Breast epithelium (tissue), 4 donors: ENCODE results near the gene LGALS8. TPM values are rescaled to one million over a fixed set of nuclear protein-coding genes. Genes with fewer than 3 reads are reported as not detected.

Experiments used
- DNase-seq, 2 donors: peaks; one replicate each; pipeline ENCODE4 v3.0.0-alpha.2; 2019; ENCODE audit warnings: low spot score in 2 of 2
- H3K27ac ChIP-seq, 2 donors: fragments of 200-600 bp; sonication (generic) in 1 of 2; one replicate each; pipeline ENCODE4 v1.5.1; 2016 to 2019; ENCODE audit warnings: mild to moderate bottlenecking in 1 of 2
- H3K27me3 ChIP-seq, 2 donors: fragments of 200-600 bp; sonication (generic) in 1 of 2; one replicate each; pipeline versions ENCODE4 v1.5.1 to v1.6.0; 2017 to 2019; ENCODE audit warnings: control low read depth in 1 of 2, mild to moderate bottlenecking in 1 of 2
- H3K36me3 ChIP-seq: fragments of 200-600 bp; one replicate; pipeline ENCODE4 v1.5.1; 2019
- H3K4me1 ChIP-seq, 2 donors: fragments of 200-600 bp; sonication (generic); one replicate each; pipeline ENCODE4 v1.5.1; 2016 to 2019; ENCODE audit warnings: control low read depth in 1 of 2
- H3K4me3 ChIP-seq, 3 donors: fragments of 200-600 bp; sonication (generic); 1 replicate in 2 of 3; 2 replicates in 1 of 3; pipeline ENCODE4 v1.5.1; 2016 to 2019; ENCODE audit warnings: mild to moderate bottlenecking in 3 of 3, moderate library complexity in 2 of 3
- H3K9me3 ChIP-seq, 2 donors: fragments of 200-600 bp; sonication (generic) in 1 of 2; one replicate each; pipeline ENCODE4 v1.5.1; 2016 to 2019; ENCODE audit warnings: control low read depth in 1 of 2
- CTCF ChIP-seq, 3 donors: fragments of 450-650 bp; IDR thresholded peaks; one replicate each; pipeline ENCODE4 v1.5.1; 2016 to 2017; ENCODE audit warnings: antibody characterized with exemption in 3 of 3, mild to moderate bottlenecking in 3 of 3, moderate library complexity in 3 of 3
- POLR2A ChIP-seq: fragments of 450-650 bp; IDR thresholded peaks from one replicate; pipeline ENCODE4 v1.6.1; 2016; ENCODE audit warnings: antibody characterized with exemption, mild to moderate bottlenecking, moderate library complexity
- POLR2AphosphoS5 ChIP-seq, 3 donors: sonication (generic); formaldehyde crosslinking; IDR thresholded peaks; one replicate each; pipeline ENCODE4 v1.6.1; 2017; ENCODE audit warnings: antibody characterized with exemption in 3 of 3
- intact Hi-C: fragments of 100-400 bp; cut with DNase I; formaldehyde crosslinking; loops from one replicate; pipeline ENCODE4 v1.15.1; 2023; ENCODE audit warnings: low total_unique reads
- total RNA-seq, 3 donors: library from RNA; depleted of rRNA; stranded (reverse); fragments of >200 nt; gene quantifications; one replicate each; pipeline ENCODE4 v1.1.0, GENCODE V29; 2016

LGALS8 gene
- total RNA-seq, 3 donors from 2014 or later = 70.2 to 119 (median 96.4) TPM

- TF ChIP-seq POLR2A (no peak), POLR2AphosphoS5 (IDR thresholded peaks at IDR 0.05) (no peak), CTCF (IDR thresholded peaks at IDR 0.05) (no peak)
- no peaks in the 10 kb centered on the region for H3K27me3 ChIP-seq
- no peak for DNase-seq
- intact Hi-C loops = no loop called here
- no peaks in the 10 kb centered on the region for H3K9me3 ChIP-seq
- H3K27ac ChIP-seq = no peak overlapping the region
- no peaks in the 10 kb centered on the region for H3K4me1 ChIP-seq
- H3K4me3 ChIP-seq = no peak overlapping the region
- H3K36me3 ChIP-seq = peaks cover 25% of the 10 kb centered on the region
Measured at GRCh38 chr1:236552901-236553300, 29.1 kb downstream of the LGALS8 start.

GRCh38 chr1:236553370-236553769 lies 29.6 kb downstream of the LGALS8 start:
- no peak overlapping the region for H3K4me3 ChIP-seq
- H3K27me3 ChIP-seq = no peaks in the 10 kb centered on the region
- H3K4me1 ChIP-seq = no peaks in the 10 kb centered on the region
- H3K9me3 ChIP-seq = no peaks in the 10 kb centered on the region
- peaks cover 22% of the 10 kb centered on the region for H3K36me3 ChIP-seq
- no peak for TF ChIP-seq CTCF (IDR thresholded peaks at IDR 0.05)
- TF ChIP-seq POLR2AphosphoS5 (IDR thresholded peaks at IDR 0.05) = no peak
- no peak for TF ChIP-seq POLR2A
- no peak overlapping the region for H3K27ac ChIP-seq
- no peak for DNase-seq
- intact Hi-C loops = no loop called here

GRCh38 chr1:236556606-236557005 lies 32.8 kb downstream of the LGALS8 start:
- Histone ChIP-seq H3K27me3 (no peaks in the 10 kb centered on the region), H3K4me3 (no peak overlapping the region), H3K27ac (no peak overlapping the region), H3K9me3 (no peaks in the 10 kb centered on the region), H3K36me3 (peaks cover 20% of the 10 kb centered on the region), H3K4me1 (no peaks in the 10 kb centered on the region)
- DNase-seq = no peak
- TF ChIP-seq POLR2A (no peak), POLR2AphosphoS5 (IDR thresholded peaks at IDR 0.05) (no peak), CTCF (IDR thresholded peaks at IDR 0.05) (no peak)
- intact Hi-C loops = no loop called here

- peak in 1 of 2 donors; percentile 54 for DNase-seq
- Histone ChIP-seq H3K36me3 (peaks cover 10% of the 10 kb centered on the region), H3K9me3 (no peaks in the 10 kb centered on the region)
Measured at GRCh38 chr1:236558081-236558480, 34.3 kb downstream of the LGALS8 start.

GRCh38 chr1:236558846-236559245 lies 35.1 kb downstream of the LGALS8 start:
- TF ChIP-seq POLR2AphosphoS5 (IDR thresholded peaks at IDR 0.05) (no peak), CTCF (IDR thresholded peaks at IDR 0.05) (no peak), POLR2A (no peak)
- H3K27me3 ChIP-seq = no peaks in the 10 kb centered on the region
- intact Hi-C loops = no loop called here
- H3K36me3 ChIP-seq = peaks cover 10% of the 10 kb centered on the region
- H3K27ac ChIP-seq = no peak overlapping the region
- DNase-seq = no peak
- no peak overlapping the region for H3K4me3 ChIP-seq
- H3K9me3 ChIP-seq = no peaks in the 10 kb centered on the region
- H3K4me1 ChIP-seq = no peaks in the 10 kb centered on the region

More at GRCh38 chr1:236558081-236558480, 34.3 kb downstream of the LGALS8 start:
- TF ChIP-seq CTCF (IDR thresholded peaks at IDR 0.05) (no peak), POLR2AphosphoS5 (IDR thresholded peaks at IDR 0.05) (no peak), POLR2A (no peak)
- H3K4me3 ChIP-seq = no peak overlapping the region
- no peaks in the 10 kb centered on the region for H3K27me3 ChIP-seq
- intact Hi-C loops = no loop called here
- no peak overlapping the region for H3K27ac ChIP-seq
- no peaks in the 10 kb centered on the region for H3K4me1 ChIP-seq
